Measurements from ENCODE around the gene DCAF16. TPM values are rescaled to one million over a fixed set of nuclear protein-coding genes. Genes with fewer than 3 reads are reported as not detected.

Gene DCAF16
- total RNA-seq, 1 donor from 2014 or later: 27.0 TPM

- no peak overlapping the region for H3K4me3 ChIP-seq (ENCODE audit: low read depth, low read length)
- DNase-seq (ENCODE audit: low read depth): no peak
- TF ChIP-seq CTCF (conservative IDR thresholded peaks at IDR 0.05; ENCODE audit: low read depth, low read length): no peak
Observed at GRCh38 chr4:17786567-17786966, 24.0 kb downstream of the DCAF16 start.

- no peak for DNase-seq (ENCODE audit: low read depth)
- H3K4me3 ChIP-seq (ENCODE audit: low read depth, low read length): no peak overlapping the region
- TF ChIP-seq CTCF (conservative IDR thresholded peaks at IDR 0.05; ENCODE audit: low read depth, low read length): no peak
Observed at GRCh38 chr4:17785858-17786257, 24.7 kb downstream of the DCAF16 start.

GRCh38 chr4:17781300-17782287 lies 29.0 kb downstream of the DCAF16 start, which contains the start of gene FAM184B:
Gene FAM184B, minus strand, starts transcription at chr4:17781621. Its CDS starts 322 bp downstream, at chr4:17781299.
- DNase-seq (ENCODE audit: low read depth): no peak
- no peak for TF ChIP-seq CTCF (conservative IDR thresholded peaks at IDR 0.05; ENCODE audit: low read depth, low read length)
- H3K4me3 ChIP-seq (ENCODE audit: low read depth, low read length): peak within 1 kb of the TSS; percentile 51

- no peak for TF ChIP-seq CTCF (conservative IDR thresholded peaks at IDR 0.05; ENCODE audit: low read depth, low read length)
- no peak for DNase-seq (ENCODE audit: low read depth)
- H3K4me3 ChIP-seq (ENCODE audit: low read depth, low read length): peak overlapping the region; percentile 51
Observed at GRCh38 chr4:17780501-17781299, 29.9 kb downstream of the DCAF16 start.

- H3K4me3 ChIP-seq (ENCODE audit: low read depth, low read length): no peak overlapping the region
- DNase-seq (ENCODE audit: low read depth): no peak
- TF ChIP-seq CTCF (conservative IDR thresholded peaks at IDR 0.05; ENCODE audit: low read depth, low read length): no peak
Observed at GRCh38 chr4:17778431-17778830, 32.1 kb downstream of the DCAF16 start.

- no peak overlapping the region for H3K4me3 ChIP-seq (ENCODE audit: low read depth, low read length)
- no peak for DNase-seq (ENCODE audit: low read depth)
- no peak for TF ChIP-seq CTCF (conservative IDR thresholded peaks at IDR 0.05; ENCODE audit: low read depth, low read length)
Observed at GRCh38 chr4:17773135-17773698, 37.3 kb downstream of the DCAF16 start.

All from epithelial cell of proximal tubule (primary cell).